ENCODE results near the gene RNF130.

The RNF130 gene

DNA sequence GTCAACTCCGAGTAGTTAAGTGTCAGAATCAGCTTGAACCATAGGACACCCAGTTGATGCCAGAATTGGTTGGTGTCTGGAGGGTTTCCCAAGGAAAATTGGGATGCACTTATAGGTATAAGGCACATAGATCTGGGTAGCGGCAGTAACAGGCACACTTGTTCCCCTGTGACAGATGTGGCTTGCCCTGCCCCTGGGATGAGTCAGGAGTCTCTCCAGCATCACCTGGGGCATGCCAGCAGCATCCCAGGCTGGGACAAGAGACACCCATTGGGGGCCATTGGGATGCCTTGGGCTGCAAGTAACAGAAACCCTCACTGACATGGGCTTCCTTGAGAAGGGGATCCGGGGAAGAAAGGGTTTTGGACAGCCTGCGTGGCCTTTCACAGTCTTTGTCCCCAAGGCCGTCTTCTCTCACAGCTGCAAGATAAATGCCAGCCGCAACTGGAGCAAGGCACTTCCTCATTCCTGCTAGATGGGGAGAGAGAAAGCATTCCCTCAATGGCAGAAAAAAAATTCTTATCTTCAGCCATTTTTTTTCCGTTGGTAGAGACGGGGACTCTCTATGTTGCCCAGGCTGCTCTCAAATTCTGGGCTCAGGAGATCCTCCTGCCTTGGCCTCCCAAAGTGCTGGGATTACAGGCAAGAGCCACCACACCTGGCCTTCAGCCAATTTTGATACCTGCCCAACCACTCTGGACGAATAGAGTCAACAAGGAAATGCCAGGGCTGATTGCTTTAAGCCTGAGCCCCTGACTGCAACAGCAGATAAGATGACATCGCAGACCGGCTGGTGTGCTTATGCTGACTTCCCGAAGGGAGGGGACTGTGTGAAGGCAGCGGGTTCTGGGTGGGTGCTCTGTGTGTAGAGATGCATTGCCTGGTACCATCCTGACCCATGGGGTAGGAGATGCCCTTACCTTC, 13.3 kb upstream of the RNF130 start:
- DNase-seq (ENCODE audit: low read depth): no peak

DNA sequence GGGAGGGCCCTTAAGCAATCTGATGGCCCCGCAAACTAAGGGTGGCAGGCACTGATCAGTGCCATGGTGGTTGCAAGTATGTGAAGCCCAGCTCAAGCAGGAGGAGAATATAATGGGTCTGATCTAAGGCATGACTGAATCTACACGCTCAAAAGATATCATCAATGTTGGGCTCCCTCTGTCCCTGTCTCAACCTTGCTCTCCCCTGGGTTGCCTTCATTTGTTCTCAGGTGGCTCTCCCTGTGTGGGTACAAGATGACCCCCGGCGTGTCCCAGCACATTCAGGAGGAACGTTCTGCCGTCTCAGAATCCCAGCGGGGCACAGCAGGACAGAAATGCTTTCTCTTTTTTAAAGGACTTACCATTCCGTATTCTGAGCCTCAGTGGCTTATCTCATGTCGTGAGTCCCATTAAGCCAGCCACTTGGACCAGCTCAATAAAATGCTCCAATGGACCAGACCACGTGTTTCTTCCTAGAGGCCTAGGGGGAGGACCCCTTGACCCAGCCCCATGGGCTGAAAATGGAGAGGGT, 12.0 kb upstream of the RNF130 start:
- no peak for DNase-seq (ENCODE audit: low read depth)

DNA sequence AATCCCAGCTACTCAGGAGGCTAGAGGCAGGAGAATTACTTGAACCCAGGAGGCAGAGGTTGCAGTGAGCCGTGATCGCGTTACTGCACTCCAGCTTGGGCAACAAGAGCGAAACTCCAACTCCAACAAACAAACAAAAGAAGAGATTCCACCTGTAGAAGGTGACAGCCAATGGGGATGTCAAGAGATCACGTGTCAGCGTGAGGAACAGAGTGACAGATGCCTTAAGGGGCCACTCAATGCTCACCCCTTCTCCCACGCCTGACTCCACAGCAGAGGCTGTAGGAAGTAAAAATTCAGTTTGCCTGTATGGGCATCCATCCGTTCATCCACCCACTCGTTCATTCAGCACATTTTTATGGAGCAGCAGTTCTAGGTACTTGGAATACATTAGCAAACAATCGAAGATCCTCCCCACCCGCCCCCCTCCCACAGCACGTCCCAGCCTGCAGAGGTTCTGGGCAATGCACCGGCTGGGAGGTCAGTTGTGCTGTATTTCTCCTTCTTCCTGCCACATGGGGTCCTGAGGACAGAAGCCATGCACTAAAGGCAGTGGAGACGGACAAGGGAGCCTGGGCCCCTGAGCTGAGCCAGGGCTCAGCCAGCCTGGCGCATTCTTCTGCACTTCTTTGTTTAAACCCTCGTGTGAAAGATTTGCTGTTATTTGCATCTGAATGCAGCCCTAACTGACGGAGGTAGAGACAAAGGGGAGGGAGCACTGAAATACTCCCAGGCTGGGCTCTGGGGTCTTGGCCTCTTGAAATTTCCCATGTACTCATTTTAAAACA, 11.3 kb upstream of the RNF130 start:
- no peak for DNase-seq (ENCODE audit: low read depth)

DNA sequence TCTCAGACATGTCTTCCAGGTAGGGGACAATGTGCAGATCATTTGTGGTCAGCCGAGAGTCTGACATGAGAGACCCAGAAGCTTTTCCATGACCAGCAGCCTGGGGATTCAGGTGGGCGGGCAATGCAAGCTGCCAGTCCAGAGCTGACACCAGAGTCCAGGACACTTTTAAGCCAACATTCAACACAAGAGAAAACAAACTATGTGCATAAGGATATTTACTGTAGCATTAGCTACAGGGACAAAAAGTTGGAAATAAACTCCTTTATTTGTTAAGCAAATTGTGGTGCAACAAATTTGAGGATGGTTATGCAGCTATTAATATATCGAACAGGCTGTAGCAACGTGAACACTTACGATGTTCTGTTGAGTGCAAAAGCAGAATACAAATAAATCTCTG, 9.9 kb upstream of the RNF130 start:
- no peak for DNase-seq (ENCODE audit: low read depth)

DNA sequence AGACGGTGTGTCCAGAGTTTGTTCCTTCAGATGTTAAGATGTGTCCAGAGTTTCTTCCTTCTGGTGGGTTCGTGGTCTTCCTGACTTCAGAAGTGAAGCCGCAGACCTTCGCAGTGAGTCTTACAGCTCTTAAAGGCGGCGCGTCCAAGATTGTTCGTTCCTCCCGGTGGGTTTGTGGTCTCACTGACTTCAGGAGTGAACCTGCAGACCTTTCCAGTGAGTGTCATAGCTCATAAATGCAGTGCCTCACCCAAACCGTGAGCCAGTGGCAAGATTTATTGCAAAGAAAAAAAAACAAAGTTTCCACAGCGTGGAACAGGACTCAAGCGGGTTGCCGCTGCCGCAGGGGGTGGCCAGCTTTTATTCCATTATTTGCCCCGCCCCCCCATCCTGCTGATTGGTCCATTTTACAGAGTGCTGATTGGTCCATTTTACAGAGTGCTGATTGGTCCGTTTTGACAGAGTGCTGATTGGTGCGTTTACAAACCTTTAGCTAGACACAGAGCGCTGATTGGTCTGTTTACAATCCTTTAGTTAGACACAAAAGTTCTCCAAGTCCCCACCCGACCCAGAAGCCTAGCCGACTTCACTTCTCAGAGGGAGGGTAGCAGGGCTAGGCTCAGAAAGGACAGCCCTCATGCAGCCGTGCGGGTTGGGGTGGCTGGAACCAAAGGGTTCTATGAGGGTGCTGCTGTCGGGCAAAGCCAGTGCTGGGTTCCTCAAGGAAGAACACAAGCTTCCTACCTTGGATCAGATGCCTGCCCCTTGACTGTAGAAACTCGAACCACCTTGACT, 9.1 kb upstream of the RNF130 start:
- no peak for DNase-seq (ENCODE audit: low read depth)

DNA sequence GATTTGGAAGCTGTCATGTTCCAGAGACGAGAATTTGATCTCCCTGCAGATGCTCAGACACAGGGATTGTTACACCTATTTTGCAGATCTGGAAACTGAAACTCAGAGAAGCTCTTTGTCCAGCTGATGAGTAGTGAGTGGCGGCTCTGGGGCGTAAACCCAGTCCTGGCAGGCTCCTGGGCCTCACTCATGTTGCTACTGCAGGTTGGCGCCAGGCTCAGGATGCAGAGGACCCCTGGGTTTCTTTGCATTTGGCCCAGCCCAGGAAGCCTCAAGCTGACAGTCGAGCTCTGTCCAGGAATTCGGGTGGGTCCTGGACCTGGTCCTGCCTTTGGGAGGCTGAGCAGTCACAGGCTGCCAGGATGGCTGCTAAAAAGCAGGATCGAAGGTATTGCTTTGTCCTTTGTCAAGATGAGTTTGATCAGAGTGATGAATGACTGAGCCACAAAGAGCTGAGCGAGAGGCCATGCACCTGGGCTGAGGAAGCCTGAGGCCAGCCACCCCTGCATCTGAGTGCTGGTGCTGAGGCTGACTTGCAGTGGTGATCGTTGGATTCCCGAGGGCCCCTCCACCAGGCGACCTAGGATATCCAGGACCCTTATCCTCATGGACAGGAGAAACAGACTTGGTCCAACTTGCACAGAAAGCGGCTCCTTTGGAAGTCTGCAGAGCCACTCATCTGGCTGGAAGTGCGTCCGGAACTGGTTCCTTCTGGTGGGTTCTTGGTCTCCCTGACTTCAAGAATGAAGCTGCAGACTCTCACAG, 8.3 kb upstream of the RNF130 start:
- DNase-seq (ENCODE audit: low read depth): no peak

DNA sequence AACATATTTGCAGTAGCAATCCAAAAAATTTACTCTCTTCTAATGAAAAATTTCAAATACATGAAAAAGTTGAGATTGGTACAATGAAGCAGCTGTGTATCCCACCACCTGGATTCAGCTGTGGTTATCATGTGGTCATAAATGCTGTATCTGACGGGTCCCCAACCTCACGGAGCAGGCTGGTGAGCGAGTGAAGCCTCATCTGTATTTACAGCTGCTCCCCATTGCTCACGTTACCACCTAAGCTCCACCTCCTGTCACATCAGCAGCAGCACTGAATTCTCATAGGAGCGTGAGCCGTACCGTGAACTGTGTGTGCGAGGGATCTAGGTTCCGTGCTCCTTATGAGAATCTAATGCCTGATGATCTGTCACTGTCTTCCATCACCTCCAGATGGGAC, 6.8 kb upstream of the RNF130 start:
- DNase-seq (ENCODE audit: low read depth): no peak

DNA sequence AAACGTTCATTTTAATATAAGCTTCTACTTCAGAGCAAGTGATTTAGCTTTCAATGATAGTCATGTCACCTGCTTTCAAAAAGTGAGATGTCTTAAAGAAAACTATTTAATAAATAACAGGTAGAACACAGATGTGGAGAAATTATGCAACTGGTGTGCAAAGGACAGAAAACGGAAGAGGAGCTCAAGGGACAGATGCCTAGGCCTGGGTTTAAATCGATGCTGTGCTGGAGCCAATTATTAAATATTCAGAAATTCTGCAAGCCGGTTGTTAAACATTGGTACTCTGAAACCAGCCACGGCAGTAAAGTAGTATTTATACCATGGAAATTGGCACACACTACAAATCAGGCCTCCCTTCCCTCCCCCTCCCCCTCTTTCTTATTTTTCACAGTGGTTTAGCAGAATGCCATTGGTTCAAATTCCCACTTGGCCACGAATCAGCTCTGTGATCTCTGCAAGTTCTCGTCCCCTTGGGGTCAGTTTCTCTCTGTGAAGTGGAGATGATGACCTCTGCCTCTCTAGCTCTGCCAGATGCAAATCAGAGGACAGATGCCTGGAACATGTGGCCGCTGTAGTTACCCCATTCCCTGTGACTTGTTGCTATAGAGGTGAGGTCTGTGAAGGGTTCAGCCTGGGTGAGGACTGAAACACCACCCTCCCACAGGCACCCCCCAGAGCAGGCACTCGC, 6.2 kb upstream of the RNF130 start:
- DNase-seq (ENCODE audit: low read depth): no peak

DNA sequence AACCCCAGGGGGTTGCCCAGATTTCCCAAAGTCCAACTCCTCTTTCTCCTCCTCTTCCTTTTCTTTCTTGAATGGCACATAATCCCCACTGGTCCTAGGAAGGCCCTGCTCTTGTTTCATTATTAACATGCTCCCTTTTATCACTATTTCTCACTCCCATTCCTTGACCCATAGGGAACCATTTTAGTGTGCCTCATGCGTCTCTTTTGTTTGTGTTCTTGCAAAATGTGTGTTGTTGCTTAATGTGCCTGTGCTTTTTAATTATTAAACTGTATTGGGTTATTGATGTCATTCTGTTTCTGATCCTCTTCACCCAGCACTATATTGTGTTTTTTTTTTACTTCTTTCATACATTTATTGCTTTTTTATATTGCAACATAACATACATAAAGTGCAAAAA, 4.1 kb upstream of the RNF130 start:
- no peak for DNase-seq (ENCODE audit: low read depth)

DNA sequence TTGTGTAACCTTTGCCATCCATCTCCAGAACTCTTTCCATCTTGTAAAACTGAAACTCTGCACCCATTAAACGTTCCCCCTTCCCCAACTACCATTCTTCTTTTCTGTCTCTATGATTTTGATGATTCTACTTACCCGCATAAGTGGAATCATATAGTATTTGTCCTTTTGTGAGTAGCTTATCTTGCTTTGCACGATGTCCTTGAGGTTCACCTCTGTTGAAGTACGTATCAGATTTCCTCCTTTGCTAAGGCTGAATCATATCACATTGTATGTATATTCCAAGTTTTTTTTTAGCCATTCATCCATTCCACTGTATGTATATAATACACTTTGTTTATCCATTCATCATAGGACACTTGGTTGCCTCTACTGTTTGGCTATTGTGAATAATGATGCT, 2.9 kb upstream of the RNF130 start:
- no peak for DNase-seq (ENCODE audit: low read depth)

DNA sequence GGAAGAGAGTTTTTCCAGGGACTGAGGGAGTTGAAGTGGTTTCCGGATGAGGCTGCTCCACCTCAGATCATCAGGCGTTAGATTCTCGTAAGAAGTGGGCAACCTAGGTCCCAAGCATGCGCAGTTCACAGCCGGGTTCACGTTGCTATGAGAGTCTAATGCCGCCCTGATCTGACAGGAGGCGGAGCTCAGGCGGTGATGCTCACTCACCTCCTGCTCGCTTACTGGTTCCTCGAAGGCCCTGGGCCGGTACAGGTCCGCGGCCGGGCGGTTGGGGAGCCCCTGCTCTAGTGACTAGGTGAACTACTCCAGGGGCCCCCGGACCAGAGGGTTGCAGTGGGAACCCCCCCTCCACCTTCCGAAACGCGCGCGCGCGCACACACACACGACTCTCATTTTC, 997 bp upstream of the RNF130 start:
- no peak for DNase-seq (ENCODE audit: low read depth)

DNA sequence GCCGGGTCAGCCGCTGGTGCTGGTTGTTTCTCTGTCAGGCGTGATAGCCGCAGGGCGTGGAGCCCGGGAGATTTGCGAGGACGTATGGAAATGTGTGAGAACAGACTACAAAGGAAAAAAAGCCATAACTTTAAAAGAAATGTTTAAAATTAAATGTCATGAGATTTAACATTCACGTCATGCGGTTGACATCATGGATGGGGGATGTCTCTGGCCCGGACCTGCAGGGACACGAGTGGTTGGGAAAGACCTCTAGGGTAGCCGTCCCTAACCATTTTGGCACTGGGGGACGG, 643 bp upstream of the RNF130 start:
- no peak for DNase-seq (ENCODE audit: low read depth)

DNA sequence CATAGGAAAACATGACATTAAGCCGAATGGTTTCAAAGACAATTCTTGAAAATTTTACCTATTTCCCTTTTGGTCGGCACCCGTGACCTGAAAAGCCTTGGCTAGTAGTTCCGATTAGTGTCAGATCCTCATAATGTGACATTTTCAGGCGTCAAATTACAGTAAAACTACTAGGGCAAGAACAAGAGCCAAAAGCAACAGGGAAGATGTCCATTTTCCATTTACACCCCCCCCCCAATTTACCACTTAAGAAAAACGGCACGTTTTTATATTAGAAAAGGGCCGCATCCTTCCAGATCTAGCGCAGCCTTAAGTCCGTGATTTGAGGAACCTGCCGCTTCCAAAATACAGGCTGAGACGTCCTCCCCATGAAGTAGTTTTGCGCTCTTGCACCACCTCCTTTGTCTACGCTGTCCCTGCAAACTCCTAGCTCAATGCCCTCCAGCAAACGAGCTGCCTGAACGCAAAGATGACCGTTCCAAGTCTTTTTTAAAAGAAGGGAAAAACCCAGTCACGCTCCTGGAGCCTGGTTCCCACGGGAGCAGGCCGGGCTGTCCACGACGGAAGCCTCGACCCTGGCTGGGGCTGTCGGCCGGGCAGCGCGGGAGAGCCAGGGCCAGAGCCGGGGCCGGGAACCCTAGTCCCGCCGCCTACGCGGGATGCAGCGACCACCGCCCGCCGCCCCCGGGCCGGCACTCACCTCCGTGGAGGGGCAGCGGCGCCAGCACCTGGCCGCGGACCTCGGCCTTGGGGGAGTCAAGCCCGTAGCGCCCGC, 616 bp downstream of the RNF130 start:
- no peak for DNase-seq (ENCODE audit: low read depth)

DNA sequence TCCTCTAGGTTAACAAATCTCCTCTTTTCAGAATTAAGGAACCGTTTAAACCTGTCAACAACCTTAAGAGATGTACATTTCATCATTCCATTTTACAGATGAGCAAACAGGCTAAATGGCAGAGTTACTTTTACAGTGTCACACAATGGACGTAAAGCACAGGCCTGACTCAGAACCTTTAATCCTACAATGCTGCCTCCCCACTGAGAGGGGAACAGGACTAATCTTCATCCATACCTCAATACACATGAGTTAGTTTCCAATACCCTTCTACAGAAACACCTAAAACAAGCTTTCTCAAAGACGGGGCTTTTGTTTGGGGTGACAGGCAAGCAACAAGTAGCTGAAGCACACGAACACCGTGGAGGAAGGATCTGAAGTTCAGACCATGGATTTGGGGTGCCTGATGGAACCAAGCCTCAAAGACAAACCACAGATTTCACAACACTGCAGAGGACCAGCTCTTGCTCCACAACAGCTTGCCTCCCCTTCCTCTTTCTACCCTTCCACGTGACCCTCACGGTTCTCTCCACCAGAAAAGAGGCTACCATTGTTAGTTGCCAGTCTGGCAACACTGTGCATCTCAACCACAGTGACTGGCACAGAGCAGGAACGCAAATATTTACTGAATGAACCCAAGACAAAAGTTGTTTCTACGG, 1.8 kb downstream of the RNF130 start:
- no peak for DNase-seq (ENCODE audit: low read depth)

DNA sequence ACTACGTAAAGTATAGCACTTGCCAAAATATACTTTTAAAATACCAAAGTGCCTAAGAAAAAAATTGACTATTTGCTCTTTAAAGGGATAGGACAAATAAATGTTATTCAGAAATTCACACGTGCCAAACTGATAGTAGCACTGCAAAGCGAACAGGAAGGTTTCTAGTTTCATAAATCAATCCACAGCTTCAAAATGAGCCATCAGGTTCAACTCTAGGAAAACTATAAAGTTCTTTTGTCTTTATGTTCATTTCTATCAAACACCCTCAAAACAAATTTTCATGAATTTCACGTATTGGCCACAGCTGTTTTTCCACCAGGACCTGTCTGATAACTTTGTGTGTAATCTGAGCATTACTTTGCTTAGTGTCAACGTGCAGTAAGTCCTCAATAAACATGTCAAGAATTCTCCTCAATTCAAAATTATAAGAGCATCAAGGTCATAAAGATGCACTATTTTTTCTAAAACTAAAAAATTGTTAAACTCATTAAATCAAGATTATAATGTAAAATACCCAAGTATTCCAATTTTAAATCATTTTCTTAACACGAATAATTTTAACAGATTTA, 3.0 kb downstream of the RNF130 start:
- DNase-seq (ENCODE audit: low read depth): no peak

DNA sequence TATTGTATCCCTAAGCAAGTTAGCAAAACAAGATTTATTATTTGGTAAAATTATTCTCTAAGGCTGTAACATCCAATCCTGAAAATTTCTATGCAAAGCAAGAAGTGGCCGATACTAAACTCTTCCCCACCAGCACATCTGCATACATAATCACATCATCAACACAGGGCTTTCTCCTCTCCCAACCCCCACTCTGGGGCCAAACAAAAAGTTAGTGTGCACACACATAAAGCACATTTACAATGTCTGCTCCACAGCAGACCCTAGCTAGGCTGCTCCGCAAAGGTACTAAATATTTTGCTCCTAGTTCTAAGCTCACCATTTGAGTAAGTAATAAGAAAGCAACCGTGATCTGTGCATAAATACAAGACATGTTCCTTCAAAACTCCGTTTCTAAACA, 3.6 kb downstream of the RNF130 start:
- DNase-seq (ENCODE audit: low read depth): no peak

DNA sequence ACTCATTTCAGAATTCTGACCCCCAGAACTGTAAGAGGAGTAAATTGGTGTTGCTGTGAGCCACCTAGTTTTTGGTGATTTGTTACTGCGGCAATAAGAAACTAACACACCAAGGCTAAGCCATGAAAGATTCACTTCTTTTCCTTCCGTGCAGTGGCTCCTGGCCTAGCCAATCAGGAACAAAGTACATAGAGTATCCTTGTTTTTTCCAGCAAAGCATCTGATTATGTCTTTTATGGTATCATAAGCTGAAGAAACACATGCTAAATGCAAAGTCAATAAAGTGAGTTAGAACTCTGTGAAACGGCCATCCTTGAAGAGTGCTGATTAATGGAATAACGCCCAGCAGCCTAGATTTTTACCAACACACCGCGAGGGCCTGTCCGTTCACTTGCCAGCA, 11.4 kb downstream of the RNF130 start:
- no peak for DNase-seq (ENCODE audit: low read depth)

DNA sequence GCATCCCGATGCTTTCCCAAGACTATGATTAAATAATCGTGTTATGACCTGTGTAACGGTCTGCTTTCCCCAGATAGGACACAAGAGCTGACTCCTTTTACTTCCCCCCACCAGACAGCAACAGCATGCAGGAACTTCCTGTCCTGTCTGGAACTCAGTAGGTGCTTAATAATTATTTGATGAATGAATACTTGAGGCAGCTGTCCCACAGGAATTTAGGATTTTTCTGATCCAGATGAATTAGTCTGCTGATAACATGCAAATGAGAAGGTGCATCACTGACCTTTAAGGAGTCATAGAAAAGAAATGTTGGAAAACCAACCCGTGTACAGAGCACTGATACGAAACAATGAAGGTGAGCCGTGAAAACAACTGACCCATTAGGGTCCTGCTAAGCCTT, 12.2 kb downstream of the RNF130 start:
- DNase-seq (ENCODE audit: low read depth): no peak

DNA sequence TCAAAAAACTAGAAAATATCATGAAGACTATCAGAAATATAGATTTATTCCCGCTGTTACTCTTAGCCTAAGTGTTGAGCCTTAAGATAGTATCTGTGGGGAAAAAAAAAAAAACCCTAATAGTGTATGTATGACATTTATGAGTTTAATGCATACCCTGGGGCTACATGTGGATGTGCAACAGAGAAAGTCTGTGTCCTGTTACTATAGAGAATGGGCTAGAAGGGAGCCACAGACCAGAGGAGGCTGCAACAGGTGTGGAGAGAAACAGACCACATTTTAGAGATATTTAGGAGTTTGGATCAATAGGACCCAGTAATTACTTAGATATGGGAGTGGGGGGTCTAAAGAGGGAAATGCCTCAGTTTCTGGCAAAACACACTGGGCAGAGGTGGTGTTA, 15.4 kb downstream of the RNF130 start:
- DNase-seq (ENCODE audit: low read depth): no peak

DNA sequence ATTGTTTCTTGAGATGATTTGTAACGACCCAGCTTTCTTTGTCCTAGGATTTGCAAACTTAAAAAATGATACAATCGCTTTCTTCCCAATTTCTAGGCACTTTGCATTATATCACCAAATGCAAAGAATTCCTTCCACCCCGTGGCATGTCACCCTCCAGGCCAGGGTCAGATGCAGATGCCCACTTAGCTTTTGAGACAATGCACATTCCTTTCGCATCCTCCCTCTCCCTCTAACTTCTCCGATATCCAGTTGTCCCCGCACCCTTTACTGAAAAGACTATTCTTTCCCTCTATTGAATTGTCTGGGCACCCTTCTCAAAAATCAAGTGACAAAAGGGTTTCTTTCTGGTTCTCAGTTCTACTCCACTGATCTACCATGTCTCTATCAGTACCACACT, 17.3 kb downstream of the RNF130 start:
- no peak for DNase-seq (ENCODE audit: low read depth)

Data from HS-5 (cell line).